Fibroblast of lung (primary cell): ENCODE data around the gene NLGN1. TPM values are rescaled to one million over a fixed set of nuclear protein-coding genes. Genes with fewer than 3 reads are reported as not detected.

Experiments
- DNase-seq, 2 donors: peaks; one replicate each; pipeline versions ENCODE4 v3.0.0 to v3.0.0-alpha.2; 2010; ENCODE audit warnings: low read depth in 2 of 2
- H2AFZ ChIP-seq: 2 replicates; pipeline ENCODE4 v1.5.1; 2012; ENCODE audit warnings: low read length, control low read depth, inconsistent platforms
- H3K27ac ChIP-seq: 2 replicates; pipeline ENCODE4 v1.5.1; 2011; ENCODE audit warnings: low read length, control low read depth; ENCODE audit not compliant: insufficient read depth
- H3K27me3 ChIP-seq: 2 replicates; pipeline ENCODE4 v1.5.1; 2011; ENCODE audit warnings: mild to moderate bottlenecking, low read length; ENCODE audit not compliant: control insufficient read depth, insufficient read depth
- H3K36me3 ChIP-seq: 2 replicates; pipeline ENCODE4 v1.5.1; 2011; ENCODE audit warnings: low read length; ENCODE audit not compliant: control insufficient read depth, insufficient read depth
- H3K4me1 ChIP-seq: 2 replicates; pipeline ENCODE4 v1.5.1; 2011; ENCODE audit warnings: low read length; ENCODE audit not compliant: control insufficient read depth, insufficient read depth; ENCODE audit errors: extremely low read depth
- H3K4me2 ChIP-seq: 2 replicates; pipeline ENCODE4 v1.5.1; 2011; ENCODE audit warnings: low read length, control low read depth; ENCODE audit not compliant: insufficient read depth; ENCODE audit errors: extremely low read depth
- H3K4me3 ChIP-seq, 4 experiments: fragments of 200-600 bp in 1 of 4; sonication (generic) in 1 of 4; replicated peaks in 1 of 4; 2 replicates each; pipeline ENCODE4 v1.5.1; 2011 to 2016; ENCODE audit warnings: low read length in 4 of 4, low read depth in 3 of 4, mild to moderate bottlenecking in 3 of 4, control low read depth in 2 of 4, inconsistent platforms in 1 of 4, mixed read lengths in 1 of 4; ENCODE audit not compliant: insufficient read depth in 1 of 4; ENCODE audit errors: control extremely low read depth in 1 of 4
- H3K79me2 ChIP-seq: 2 replicates; pipeline ENCODE4 v1.5.1; 2012; ENCODE audit warnings: mild to moderate bottlenecking, low read length, inconsistent platforms; ENCODE audit not compliant: control insufficient read depth, insufficient read depth
- H3K9ac ChIP-seq: 2 replicates; pipeline ENCODE4 v1.5.1; 2011; ENCODE audit warnings: mild to moderate bottlenecking, low read length, control low read depth; ENCODE audit not compliant: insufficient read depth
- H3K9me3 ChIP-seq: 2 replicates; pipeline ENCODE4 v1.5.1; 2012; ENCODE audit warnings: low read depth, low read length; ENCODE audit not compliant: control insufficient read depth, insufficient read depth
- H4K20me1 ChIP-seq: 2 replicates; pipeline ENCODE4 v1.5.1; 2011; ENCODE audit warnings: low read length; ENCODE audit not compliant: control insufficient read depth, insufficient read depth; ENCODE audit errors: extremely low read depth
- EZH2 ChIP-seq: IDR thresholded peaks from 2 replicates; pipeline ENCODE4 v1.5.1; 2012; ENCODE audit warnings: low read length, control low read depth, mild to moderate bottlenecking; ENCODE audit errors: missing control alignments
- polyA plus RNA-seq, 2 donors: library from polyadenylated mRNA; depleted of rRNA in 1 of 2; stranded (reverse) in 1 of 2; unstranded in 1 of 2; fragments of >200 nt; gene quantifications; 2 replicates each; pipeline ENCODE4 v1.2.1, GENCODE V29; 2011 to 2012; ENCODE audit warnings: missing spikeins in 1 of 2
- total RNA-seq: library from RNA; depleted of rRNA; stranded (reverse); fragments of >200 nt; gene quantifications from 2 replicates; pipeline ENCODE4 v1.2.1, GENCODE V29; 2014
- TF ChIP-seq, protein P1 (sequence below), 2 donors: IDR thresholded peaks in 1 of 2; conservative IDR thresholded peaks in 1 of 2; 1 replicate in 1 of 2; 2 replicates in 1 of 2; pipeline ENCODE4 v1.5.1; 2011 to 2012; ENCODE audit warnings: low read length in 2 of 2, control low read depth in 1 of 2, inconsistent platforms in 1 of 2, low read depth in 1 of 2, mild to moderate bottlenecking in 1 of 2

NLGN1 gene
- total and polyA plus RNA-seq, 2 donors (not counting 1 experiment from before 2014, with no cell fraction given): 0.61 to 2.1 TPM

DNA sequence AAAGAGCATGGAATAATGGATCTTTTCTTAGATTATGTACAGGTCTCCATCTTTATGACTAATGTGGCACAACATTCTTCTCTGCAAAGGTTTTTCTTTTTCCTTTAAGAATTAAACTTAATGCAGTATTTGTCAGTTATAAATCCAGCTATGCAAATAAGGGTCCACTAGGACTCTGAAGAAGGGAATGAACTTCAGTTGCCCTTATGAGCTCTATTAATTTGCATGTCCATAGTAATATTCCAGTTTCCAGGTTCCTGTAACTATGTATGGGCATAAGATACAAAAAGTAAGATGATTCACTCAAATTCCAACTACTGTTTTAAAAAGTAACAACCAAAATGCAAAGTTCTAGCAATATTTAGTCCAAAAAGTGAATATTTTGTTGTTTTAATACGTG lies 337.4 kb downstream of the NLGN1 start:
- Histone ChIP-seq H2AFZ (no peak overlapping the region), H4K20me1 (no peaks in the 10 kb centered on the region), H3K9me3 (no peaks in the 10 kb centered on the region), H3K36me3 (no peaks in the 10 kb centered on the region), H3K4me1 (no peaks in the 10 kb centered on the region), H3K79me2 (no peaks in the 10 kb centered on the region), H3K4me2 (no peak overlapping the region), H3K4me3 (no peak overlapping the region), H3K9ac (no peak overlapping the region), H3K27ac (no peak overlapping the region), H3K27me3 (no peaks in the 10 kb centered on the region)
- TF ChIP-seq EZH2: no peak
- TF ChIP-seq, protein P1, sequence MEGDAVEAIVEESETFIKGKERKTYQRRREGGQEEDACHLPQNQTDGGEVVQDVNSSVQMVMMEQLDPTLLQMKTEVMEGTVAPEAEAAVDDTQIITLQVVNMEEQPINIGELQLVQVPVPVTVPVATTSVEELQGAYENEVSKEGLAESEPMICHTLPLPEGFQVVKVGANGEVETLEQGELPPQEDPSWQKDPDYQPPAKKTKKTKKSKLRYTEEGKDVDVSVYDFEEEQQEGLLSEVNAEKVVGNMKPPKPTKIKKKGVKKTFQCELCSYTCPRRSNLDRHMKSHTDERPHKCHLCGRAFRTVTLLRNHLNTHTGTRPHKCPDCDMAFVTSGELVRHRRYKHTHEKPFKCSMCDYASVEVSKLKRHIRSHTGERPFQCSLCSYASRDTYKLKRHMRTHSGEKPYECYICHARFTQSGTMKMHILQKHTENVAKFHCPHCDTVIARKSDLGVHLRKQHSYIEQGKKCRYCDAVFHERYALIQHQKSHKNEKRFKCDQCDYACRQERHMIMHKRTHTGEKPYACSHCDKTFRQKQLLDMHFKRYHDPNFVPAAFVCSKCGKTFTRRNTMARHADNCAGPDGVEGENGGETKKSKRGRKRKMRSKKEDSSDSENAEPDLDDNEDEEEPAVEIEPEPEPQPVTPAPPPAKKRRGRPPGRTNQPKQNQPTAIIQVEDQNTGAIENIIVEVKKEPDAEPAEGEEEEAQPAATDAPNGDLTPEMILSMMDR (conservative IDR thresholded peaks at IDR 0.05 in 1 of 2, IDR thresholded peaks at IDR 0.05 in 1 of 2; ENCODE audit: low read depth in 1 of 2, low read length in 2 of 2): no peak
- no peak for DNase-seq

DNA sequence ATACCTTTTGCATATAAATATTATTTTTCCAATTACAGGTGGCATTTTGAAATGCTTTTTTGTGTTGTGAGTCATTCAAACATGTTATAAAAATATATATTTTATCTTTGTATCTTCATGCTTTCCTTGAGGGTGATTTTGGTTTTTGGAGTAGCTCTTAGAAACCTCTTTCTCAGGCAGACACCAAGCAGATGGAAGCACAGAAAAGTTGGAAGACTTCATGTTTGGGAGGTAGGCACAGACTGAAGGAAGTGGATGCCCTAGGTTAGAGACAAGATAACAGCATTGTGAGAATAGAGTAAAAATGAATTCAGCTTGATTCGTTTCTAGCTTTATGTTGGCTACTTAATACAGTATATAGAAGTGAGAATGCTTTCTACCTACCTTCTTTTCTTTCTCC lies 338.3 kb downstream of the NLGN1 start:
- no peak overlapping the region for H2AFZ ChIP-seq

DNA sequence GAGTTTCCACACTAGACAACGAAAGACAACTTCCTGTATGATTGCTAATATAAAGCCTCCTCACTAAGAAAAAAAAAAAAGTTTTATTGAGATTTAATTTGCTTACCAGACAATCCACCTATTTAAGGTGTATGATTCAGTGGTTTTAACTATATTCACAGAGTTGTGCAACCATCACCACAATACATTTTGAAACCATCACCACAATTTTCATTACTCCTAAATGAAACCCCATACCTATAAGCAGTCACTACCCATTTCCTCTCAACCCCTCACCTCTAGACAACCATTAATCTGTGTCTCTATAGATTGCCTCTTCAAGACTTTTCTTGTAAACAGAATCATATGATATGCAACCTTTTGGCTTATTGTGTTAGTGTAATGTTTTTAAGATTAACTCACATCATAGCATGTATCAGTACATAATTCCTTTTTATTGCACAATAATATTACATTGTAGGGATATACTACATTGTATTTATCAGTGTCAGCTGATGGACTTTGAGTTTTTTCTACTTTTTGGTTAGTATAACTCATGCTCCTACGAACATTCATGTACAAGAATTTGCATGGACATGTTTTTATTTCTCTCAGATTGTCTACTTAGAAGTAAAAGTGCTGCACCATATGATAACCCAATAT lies 339.7 kb downstream of the NLGN1 start:
- H3K9me3 ChIP-seq: no peaks in the 10 kb centered on the region
- no peak overlapping the region for H3K27ac ChIP-seq
- no peak overlapping the region for H3K9ac ChIP-seq
- H4K20me1 ChIP-seq: no peaks in the 10 kb centered on the region
- H3K4me3 ChIP-seq: no peak overlapping the region
- no peaks in the 10 kb centered on the region for H3K4me1 ChIP-seq
- H3K27me3 ChIP-seq: no peaks in the 10 kb centered on the region
- no peak overlapping the region for H2AFZ ChIP-seq
- H3K79me2 ChIP-seq: no peaks in the 10 kb centered on the region
- H3K36me3 ChIP-seq: no peaks in the 10 kb centered on the region
- H3K4me2 ChIP-seq: no peak overlapping the region
- DNase-seq: no peak
- TF ChIP-seq, protein P1 (conservative IDR thresholded peaks at IDR 0.05 in 1 of 2, IDR thresholded peaks at IDR 0.05 in 1 of 2; ENCODE audit: low read depth in 1 of 2, low read length in 2 of 2): no peak
- no peak for TF ChIP-seq EZH2

More for the DNA sequence above, 338.3 kb downstream of the NLGN1 start:
- no peak for DNase-seq
- Histone ChIP-seq H3K79me2 (no peaks in the 10 kb centered on the region), H3K9me3 (no peaks in the 10 kb centered on the region), H3K27me3 (no peaks in the 10 kb centered on the region), H3K36me3 (no peaks in the 10 kb centered on the region), H3K4me3 (no peak overlapping the region), H3K4me2 (no peak overlapping the region), H4K20me1 (no peaks in the 10 kb centered on the region), H3K4me1 (no peaks in the 10 kb centered on the region), H3K27ac (no peak overlapping the region), H3K9ac (no peak overlapping the region)
- no peak for TF ChIP-seq EZH2
- TF ChIP-seq, protein P1 (conservative IDR thresholded peaks at IDR 0.05 in 1 of 2, IDR thresholded peaks at IDR 0.05 in 1 of 2; ENCODE audit: low read depth in 1 of 2, low read length in 2 of 2): no peak
